Measurements from ENCODE around the gene LATS1.

GRCh38 chr6:149711711-149712110 is 6.2 kb downstream of the LATS1 start:
- TF ChIP-seq EZH2 (IDR thresholded peaks at IDR 0.05; ENCODE audit: borderline replicate concordance, low read depth, low read length, severe bottlenecking) = no peak
- TF ChIP-seq CTCF (IDR thresholded peaks at IDR 0.05; ENCODE audit: borderline replicate concordance, extremely low read depth, low read length, poor library complexity, severe bottlenecking) = no peak
